ENCODE results near the gene ZNF292. TPM values are rescaled to one million over a fixed set of nuclear protein-coding genes. Genes with fewer than 3 reads are reported as not detected.

ZNF292 gene
- total RNA-seq, 1 donor from 2014 or later, result 34.6 TPM

- Mint-ChIP-seq H3K27me3 (ENCODE audit: low read depth) (no peaks in the 10 kb centered on the region), H3K9me3 (ENCODE audit: low read depth) (no peaks in the 10 kb centered on the region), H3K4me1 (ENCODE audit: low read depth) (peaks cover 32% of the 10 kb centered on the region), H3K27ac (ENCODE audit: unreplicated experiment) (no peak overlapping the region), H3K4me3 (ENCODE audit: unreplicated experiment) (no peak overlapping the region), H3K36me3 (ENCODE audit: low read depth) (peaks cover 9% of the 10 kb centered on the region)
- no peak for DNase-seq (ENCODE audit: low spot score)
- TF ChIP-seq CTCF (IDR thresholded peaks at IDR 0.05), result no peak
These were observed 18.8 kb downstream of the ZNF292 start for GRCh38 chr6:87174078-87174579.

DNA sequence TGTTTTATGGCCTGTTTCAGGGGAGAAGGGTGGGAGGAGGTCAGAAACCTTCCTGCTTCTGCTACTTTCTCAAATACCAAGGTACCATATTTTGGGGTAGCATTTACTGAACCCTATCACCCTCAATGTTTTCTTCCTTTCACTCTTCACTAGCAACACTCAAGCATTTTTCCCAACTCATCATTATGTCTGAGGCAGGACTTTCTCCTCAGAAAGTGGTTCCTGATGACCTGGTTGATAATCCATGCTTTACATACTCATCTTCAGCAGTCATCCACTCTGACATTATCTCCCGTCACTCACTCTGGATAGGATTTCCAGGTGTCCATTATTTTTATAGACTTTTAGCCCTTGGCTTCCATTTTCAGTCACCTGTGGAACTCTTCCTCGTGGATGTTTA lies 21.1 kb downstream of the ZNF292 start:
- no peak overlapping the region for H3K27ac Mint-ChIP-seq (ENCODE audit: unreplicated experiment)

DNA sequence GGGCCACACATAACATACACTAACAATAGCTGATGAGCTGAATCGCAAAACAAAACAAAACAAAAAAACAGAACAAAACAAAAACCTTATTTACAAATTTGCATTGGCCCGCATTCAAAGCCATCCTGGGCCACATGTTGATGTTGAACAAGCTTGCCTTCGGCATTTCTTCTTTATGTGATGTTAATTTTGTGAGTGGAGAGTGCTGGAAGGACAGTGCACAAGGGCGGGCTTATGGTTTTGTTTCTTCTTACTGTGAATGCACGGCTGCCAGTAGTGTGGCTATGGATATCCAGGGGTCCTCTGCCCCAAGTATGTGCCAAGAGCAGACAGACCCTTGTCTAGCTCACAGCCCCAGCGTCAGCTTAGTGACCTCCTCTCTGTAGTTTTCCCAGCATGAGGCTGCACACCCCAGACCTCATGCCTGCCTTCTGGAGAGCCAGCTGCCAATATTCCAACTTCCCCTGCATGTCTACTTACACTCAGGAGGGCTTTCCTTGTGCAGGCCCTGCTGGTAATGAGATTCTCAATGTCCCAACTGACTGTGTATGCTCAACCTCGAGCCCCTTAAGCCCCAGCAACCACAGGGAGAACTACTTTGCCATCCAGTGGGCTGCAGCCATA lies 24.9 kb downstream of the ZNF292 start:
- DNase-seq (ENCODE audit: low spot score), result no peak
- TF ChIP-seq CTCF (IDR thresholded peaks at IDR 0.05), result no peak
- Mint-ChIP-seq H3K36me3 (ENCODE audit: low read depth) (peaks cover 9% of the 10 kb centered on the region), H3K9me3 (ENCODE audit: low read depth) (no peaks in the 10 kb centered on the region), H3K4me1 (ENCODE audit: low read depth) (peaks cover 21% of the 10 kb centered on the region), H3K27ac (ENCODE audit: unreplicated experiment) (no peak overlapping the region), H3K4me3 (ENCODE audit: unreplicated experiment) (no peak overlapping the region), H3K27me3 (ENCODE audit: low read depth) (no peaks in the 10 kb centered on the region)

More for the DNA sequence above, 21.1 kb downstream of the ZNF292 start:
- H3K4me3 Mint-ChIP-seq (ENCODE audit: unreplicated experiment), result no peak overlapping the region
- H3K36me3 Mint-ChIP-seq (ENCODE audit: low read depth), result peaks cover 9% of the 10 kb centered on the region
- TF ChIP-seq CTCF (IDR thresholded peaks at IDR 0.05), result no peak
- H3K4me1 Mint-ChIP-seq (ENCODE audit: low read depth), result peaks cover 32% of the 10 kb centered on the region
- H3K9me3 Mint-ChIP-seq (ENCODE audit: low read depth), result no peaks in the 10 kb centered on the region
- DNase-seq (ENCODE audit: low spot score), result no peak
- H3K27me3 Mint-ChIP-seq (ENCODE audit: low read depth), result no peaks in the 10 kb centered on the region

DNA sequence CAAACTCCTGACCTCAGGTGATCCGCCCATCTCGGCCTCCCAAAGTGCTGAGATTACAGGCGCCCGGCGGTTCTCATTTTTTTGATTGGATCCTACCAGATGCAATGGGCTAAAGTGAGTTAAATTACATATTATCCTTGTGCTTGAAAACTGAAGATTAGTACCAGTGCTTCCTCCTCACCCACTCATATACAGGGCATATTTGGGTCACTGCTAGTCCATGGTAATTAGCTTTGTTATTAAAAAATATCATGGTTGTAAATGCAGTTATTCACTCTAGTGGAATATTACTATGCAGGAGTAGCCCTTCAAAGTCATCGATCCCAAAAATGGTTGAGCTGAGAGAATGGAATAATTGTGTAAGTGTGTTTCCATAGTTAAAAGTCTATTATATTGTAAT lies 26.5 kb downstream of the ZNF292 start:
- no peaks in the 10 kb centered on the region for H3K9me3 Mint-ChIP-seq (ENCODE audit: low read depth)
- H3K4me1 Mint-ChIP-seq (ENCODE audit: low read depth), result peaks cover 25% of the 10 kb centered on the region
- H3K36me3 Mint-ChIP-seq (ENCODE audit: low read depth), result peaks cover 6% of the 10 kb centered on the region
- no peak for TF ChIP-seq CTCF (IDR thresholded peaks at IDR 0.05)
- H3K27ac Mint-ChIP-seq (ENCODE audit: unreplicated experiment), result no peak overlapping the region
- no peaks in the 10 kb centered on the region for H3K27me3 Mint-ChIP-seq (ENCODE audit: low read depth)
- DNase-seq (ENCODE audit: low spot score), result no peak
- no peak overlapping the region for H3K4me3 Mint-ChIP-seq (ENCODE audit: unreplicated experiment)

DNA sequence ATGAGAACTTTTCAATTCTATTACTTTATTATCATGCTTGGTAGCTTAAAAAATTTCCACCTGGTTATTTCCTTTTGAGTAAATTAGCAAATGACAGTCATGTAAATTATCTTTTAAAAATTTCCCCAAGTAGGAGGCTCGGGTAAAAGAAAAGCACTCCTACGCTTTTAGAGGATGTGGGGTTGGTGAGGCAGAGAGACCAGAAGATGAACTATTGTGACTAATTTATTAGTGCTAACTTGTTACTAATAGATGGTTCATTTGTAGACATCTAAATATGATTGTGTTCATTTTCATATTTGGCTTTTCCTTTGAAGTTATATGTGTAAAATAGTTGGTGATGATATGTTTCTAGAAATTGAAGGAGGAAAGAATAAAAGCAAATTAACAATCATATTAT lies 27.0 kb downstream of the ZNF292 start:
- no peak for TF ChIP-seq CTCF (IDR thresholded peaks at IDR 0.05)
- Mint-ChIP-seq H3K9me3 (ENCODE audit: low read depth) (no peaks in the 10 kb centered on the region), H3K27ac (ENCODE audit: unreplicated experiment) (no peak overlapping the region), H3K4me1 (ENCODE audit: low read depth) (peaks cover 25% of the 10 kb centered on the region), H3K4me3 (ENCODE audit: unreplicated experiment) (no peak overlapping the region), H3K27me3 (ENCODE audit: low read depth) (no peaks in the 10 kb centered on the region), H3K36me3 (ENCODE audit: low read depth) (peaks cover 2% of the 10 kb centered on the region)
- DNase-seq (ENCODE audit: low spot score), result no peak

Measured in chondrocyte (in vitro differentiated cells).